ENCODE measurements around the gene ECE1. TPM values are rescaled to one million over a fixed set of nuclear protein-coding genes. Genes with fewer than 3 reads are reported as not detected.

ECE1 gene
- total and polyA plus RNA-seq, 2 of the 8 experiments (the other 6 are each of a cell fraction or from before 2014, with no cell fraction given), result 21.4 to 36.8 TPM

GRCh38 chr1:21192284-21192683 is 98.0 kb downstream of the ECE1 start:
- TF ChIP-seq MAX (IDR thresholded peaks at IDR 0.05), result no peak
- TF ChIP-seq CBX5 (IDR thresholded peaks at IDR 0.05; ENCODE audit: low read depth, low read length), result no peak
- TF ChIP-seq RAD21 (IDR thresholded peaks at IDR 0.05 in 1 of 2, conservative IDR thresholded peaks at IDR 0.05 in 1 of 2; ENCODE audit: low read depth in 2 of 2, low read length in 2 of 2), result no peak
- peaks cover 2 to 3% of the 10 kb centered on the region in 2 experiments for H4K20me1 ChIP-seq (replicated peaks in 1 of 2; ENCODE audit: control insufficient read depth in 1 of 2, insufficient read depth in 2 of 2, low read length in 2 of 2)
- no peak overlapping the region for H3K14ac ChIP-seq (ENCODE audit: insufficient read length)
- no peak overlapping the region for H2AFZ ChIP-seq (ENCODE audit: low read length)
- no peak overlapping the region for H3K9ac ChIP-seq (replicated peaks in 1 of 4; ENCODE audit: extremely low read depth in 1 of 4, low read depth in 3 of 4, low read length in 3 of 4)
- no peaks in the 10 kb centered on the region for H3K36me3 ChIP-seq (ENCODE audit: control insufficient read depth in 2 of 4, insufficient read depth in 4 of 4, low read length in 3 of 4)
- H3K23ac ChIP-seq (ENCODE audit: insufficient read length), result no peak overlapping the region
- peaks cover 52 to 78% (median 70%) of the 10 kb centered on the region in 4 experiments for H3K27me3 ChIP-seq (replicated peaks in 1 of 4; ENCODE audit: control insufficient read depth in 3 of 4, extremely low read depth in 1 of 4, insufficient read depth in 3 of 4, low read length in 3 of 4)
- no peaks in the 10 kb centered on the region for H3K23me2 ChIP-seq (ENCODE audit: low read depth, low read length)
- H3K27ac ChIP-seq (ENCODE audit: low read depth, low read length), result no peak overlapping the region
- no peaks in the 10 kb centered on the region for H3K79me1 ChIP-seq (ENCODE audit: low read depth, low read length)
- H4K91ac ChIP-seq (replicated peaks; ENCODE audit: insufficient read length, low read length), result no peak overlapping the region
- H3K18ac ChIP-seq (ENCODE audit: extremely low read depth, low read length), result no peak overlapping the region
- H2BK15ac ChIP-seq (ENCODE audit: low read length), result no peak overlapping the region
- no peak overlapping the region for H4K5ac ChIP-seq (ENCODE audit: insufficient read length, low read depth, low read length)
- H3K56ac ChIP-seq (replicated peaks; ENCODE audit: insufficient read length, low read depth, low read length), result no peak overlapping the region
- no peak overlapping the region for H3K4me3 ChIP-seq (ENCODE audit: extremely low read depth in 1 of 4, insufficient read depth in 2 of 4, low read depth in 3 of 4, low read length in 4 of 4)
- H2BK12ac ChIP-seq (ENCODE audit: low read depth, low read length), result no peak overlapping the region
- H3K4me2 ChIP-seq (ENCODE audit: insufficient read depth in 1 of 2, low read depth in 2 of 2, low read length in 2 of 2), result no peak overlapping the region
- H2BK20ac ChIP-seq (ENCODE audit: low read length), result no peak overlapping the region
- H3K4me1 ChIP-seq (replicated peaks in 1 of 4; ENCODE audit: control insufficient read depth in 3 of 4, insufficient read depth in 4 of 4, low read length in 3 of 4), result no peaks in the 10 kb centered on the region
- no peak overlapping the region for H2AK5ac ChIP-seq (ENCODE audit: low read depth, low read length)
- POLR2A ChIA-PET (ENCODE audit: partially characterized antibody), result no interaction called here
- H2BK5ac ChIP-seq (ENCODE audit: low read depth, low read length), result no peak overlapping the region
- no peaks in the 10 kb centered on the region for H3K79me2 ChIP-seq (ENCODE audit: control insufficient read depth in 1 of 2, insufficient read depth in 2 of 2, low read length in 2 of 2)
- 81% methylated on average over 5 of the region's 5 CpGs; no CpG with 5 or more reads in 1 of the 2 experiments for WGBS, 2 experiments (ENCODE audit: extremely low coverage in 1 of 2, insufficient coverage in 1 of 2, insufficient read length in 1 of 2, insufficient replicate concordance in 2 of 2, low coverage in 1 of 2, low lambda C conversion rate in 2 of 2, missing lambda C conversion rate in 1 of 2)
- H3K4ac ChIP-seq (replicated peaks; ENCODE audit: insufficient read length, low read depth, low read length), result no peak overlapping the region
- no peaks in the 10 kb centered on the region for H3K9me3 ChIP-seq (ENCODE audit: insufficient read depth in 2 of 2, low read depth in 1 of 2, low read length in 1 of 2)
- CTCF ChIA-PET (ENCODE audit: partially characterized antibody), result interaction anchor here (1.4 to 1.8 kb wide), 3 partner anchors 9 to 14 kb away, joined by 4 to 6 read pairs (median 4); no protein-coding TSS in a partner anchor
- H4K8ac ChIP-seq (ENCODE audit: extremely low read depth, insufficient read depth, low read length), result no peak overlapping the region
- no peak for FAIRE-seq
- no peak for DNase-seq (ENCODE audit: low read depth in 1 of 2, low spot score in 2 of 2)
- H2BK120ac ChIP-seq (replicated peaks; ENCODE audit: low read depth, low read length), result no peak overlapping the region
